NOMO-1 treated with dmso at 0.1 percent for 144 hours (cell line): ENCODE results near the gene RPL38.

Experiments
- DNase-seq: peaks from one replicate; lab custom pipeline; 2025; ENCODE audit not compliant: unreplicated experiment; lab: John Stamatoyannopoulos, UW

Gene RPL38

GRCh38 chr17:74210191-74211140 lies 7.0 kb downstream of the RPL38 start:
- peak; percentile 16 for DNase-seq

DNA sequence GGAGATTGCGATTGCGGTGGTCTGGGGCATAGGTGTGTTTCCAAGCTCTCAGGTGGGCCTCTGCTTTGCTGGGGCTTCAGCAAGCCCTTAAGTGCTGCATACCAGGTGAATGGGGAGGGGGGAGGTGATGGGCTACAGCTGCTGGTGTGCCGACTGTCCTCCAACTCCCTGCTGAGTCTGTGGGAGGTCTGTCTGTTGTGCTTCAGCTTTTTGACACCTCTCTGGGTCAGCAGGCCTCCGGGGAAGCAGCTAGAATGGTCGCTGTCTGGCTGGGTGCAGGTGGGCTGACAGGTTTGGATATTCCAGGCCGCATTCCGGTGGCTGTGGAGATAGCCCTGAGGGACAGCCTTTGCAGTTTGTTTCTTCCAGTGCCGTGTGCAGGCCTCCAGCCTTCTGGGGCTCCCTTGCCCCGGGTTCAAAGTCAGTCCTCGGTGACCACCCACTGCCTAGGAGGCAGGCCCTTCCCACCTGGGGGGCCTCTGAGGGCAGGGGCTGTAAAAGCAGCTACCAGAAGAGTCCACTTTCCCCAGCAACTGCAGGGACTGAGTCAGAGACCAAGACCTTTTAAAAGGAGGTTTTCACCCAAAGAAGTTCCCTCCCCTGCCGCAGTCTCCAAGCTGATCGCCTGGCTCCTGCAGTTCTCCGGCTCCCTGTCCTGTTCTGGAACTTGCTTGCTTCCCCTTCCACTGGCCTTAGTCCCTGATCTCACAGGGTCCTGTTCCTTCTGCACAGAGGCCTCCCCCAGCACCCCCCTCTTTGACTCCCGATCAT lies 7.8 kb downstream of the RPL38 start:
- no peak for DNase-seq

DNA sequence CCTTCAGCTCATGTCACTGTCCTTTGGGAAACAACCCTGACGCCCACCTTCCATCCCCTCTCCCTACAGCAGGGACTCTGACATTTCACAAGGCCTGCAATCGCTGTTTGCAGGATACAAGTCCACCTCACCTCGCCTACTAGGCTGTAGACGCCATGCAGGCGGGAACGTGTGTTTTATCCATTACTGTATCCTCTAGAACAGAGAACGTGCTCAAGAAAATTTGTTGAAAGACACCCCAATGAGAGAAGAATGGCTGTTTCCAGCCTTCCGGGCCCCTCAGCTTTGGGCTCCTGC lies 8.4 kb downstream of the RPL38 start:
- no peak for DNase-seq

DNA sequence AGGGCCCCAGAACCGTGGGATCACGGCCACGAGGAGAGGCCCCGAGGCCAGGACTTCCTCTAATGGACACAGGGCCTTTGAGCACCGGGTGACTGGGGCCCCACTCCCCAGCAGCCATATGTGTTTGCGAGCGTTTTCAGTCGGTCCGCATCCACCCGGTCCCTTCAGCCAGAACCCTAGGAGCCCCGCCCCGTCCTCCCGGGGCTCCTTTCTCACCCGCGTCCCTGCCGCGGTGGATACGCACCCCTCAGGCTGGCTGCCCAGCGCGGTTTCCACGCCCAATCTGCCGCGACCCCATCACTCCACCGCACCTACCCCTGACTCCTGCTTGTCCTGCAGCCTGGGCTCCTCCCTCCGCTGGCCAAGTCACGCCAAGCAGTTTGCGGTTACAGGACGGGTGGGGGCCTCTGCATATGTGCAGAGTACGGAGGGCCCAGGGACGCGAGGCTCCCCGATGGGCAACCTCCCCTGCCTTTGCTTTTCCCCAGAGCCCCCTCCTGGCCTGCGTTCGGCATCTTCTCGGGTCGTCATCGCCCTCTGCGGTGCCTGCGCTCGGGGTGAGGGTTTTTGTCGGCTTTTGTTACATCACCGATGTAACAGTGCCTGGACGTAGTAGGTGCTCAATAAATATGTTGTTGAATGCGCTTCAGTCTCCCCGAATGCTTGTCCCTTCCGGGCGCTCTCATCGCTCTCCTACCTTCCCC lies 8.9 kb downstream of the RPL38 start:
- DNase-seq: no peak

DNA sequence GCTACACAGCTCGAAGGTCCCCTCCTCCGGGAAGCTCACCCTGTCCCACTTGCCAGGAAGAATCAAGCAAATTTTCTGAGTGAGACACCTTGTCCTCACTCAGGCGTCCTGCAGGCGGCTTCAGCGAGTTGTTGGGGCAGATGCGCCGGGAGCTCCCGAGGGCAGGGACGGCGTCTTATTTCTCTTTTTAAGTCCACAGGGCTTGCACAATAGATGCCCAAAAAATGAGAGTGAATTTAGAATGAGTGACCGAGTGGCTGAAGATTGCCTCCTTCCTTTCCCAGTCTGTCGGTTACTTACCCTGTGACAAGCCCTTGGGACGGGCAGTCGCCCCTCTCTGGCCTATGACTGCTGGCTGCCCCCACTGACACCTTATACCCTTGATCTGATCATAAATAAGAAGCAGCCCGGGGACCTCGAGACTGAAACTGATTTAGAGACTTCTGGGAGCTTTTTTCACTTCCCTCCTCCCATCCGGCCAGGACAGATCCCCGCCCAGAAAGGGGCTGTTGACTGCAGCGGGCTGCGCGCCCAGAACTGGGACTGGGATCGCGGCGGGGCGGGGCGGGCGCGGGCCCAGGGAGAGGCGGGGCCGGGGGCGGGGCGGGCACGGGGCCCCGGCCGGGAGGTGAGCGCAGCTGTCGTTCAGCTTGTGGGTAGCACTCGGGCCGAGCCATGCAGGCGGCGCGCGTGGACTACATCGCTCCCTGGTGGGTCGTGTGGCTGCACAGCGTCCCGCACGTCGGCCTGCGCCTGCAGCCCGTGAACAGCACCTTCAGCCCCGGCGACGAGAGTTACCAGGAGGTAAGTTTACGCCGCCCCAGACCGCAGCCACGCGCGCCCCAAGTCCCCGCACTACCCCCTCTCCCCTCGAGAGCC lies 9.7 kb downstream of the RPL38 start, which contains the start of gene TTYH2:
TSS of gene TTYH2 (plus strand) at position 659 of the 879 bp plus-strand sequence. CDS start at position 676, 17 bp downstream.
- peak; percentile 93 for DNase-seq

DNA sequence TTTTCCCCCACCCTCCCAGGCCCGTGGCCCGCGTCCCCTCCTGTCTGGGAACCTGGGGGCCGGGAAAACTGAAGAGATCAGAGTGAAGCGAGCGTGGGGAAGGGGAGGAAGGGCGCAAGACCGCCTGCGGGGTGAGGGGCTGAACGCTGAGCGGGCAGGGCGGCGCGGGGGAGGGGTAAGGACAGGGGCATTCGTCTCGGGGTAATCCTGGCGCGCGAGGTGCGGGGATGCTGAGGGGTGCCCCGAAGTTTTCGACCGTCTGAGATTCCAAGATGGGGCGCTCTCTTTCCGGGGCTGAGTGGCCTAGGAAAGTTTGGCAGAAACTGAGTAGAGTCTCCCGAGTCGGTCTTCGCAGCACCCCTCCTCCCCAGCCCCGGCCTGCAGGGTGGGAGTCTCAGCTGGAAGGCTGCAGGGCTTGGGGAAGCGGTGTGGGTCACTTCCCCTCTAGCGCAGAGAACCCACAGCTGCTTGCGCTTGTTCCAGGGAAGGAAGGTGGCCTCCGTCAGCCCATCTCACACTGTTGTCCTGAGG lies 10.4 kb downstream of the RPL38 start:
- DNase-seq: peak; percentile 37

DNA sequence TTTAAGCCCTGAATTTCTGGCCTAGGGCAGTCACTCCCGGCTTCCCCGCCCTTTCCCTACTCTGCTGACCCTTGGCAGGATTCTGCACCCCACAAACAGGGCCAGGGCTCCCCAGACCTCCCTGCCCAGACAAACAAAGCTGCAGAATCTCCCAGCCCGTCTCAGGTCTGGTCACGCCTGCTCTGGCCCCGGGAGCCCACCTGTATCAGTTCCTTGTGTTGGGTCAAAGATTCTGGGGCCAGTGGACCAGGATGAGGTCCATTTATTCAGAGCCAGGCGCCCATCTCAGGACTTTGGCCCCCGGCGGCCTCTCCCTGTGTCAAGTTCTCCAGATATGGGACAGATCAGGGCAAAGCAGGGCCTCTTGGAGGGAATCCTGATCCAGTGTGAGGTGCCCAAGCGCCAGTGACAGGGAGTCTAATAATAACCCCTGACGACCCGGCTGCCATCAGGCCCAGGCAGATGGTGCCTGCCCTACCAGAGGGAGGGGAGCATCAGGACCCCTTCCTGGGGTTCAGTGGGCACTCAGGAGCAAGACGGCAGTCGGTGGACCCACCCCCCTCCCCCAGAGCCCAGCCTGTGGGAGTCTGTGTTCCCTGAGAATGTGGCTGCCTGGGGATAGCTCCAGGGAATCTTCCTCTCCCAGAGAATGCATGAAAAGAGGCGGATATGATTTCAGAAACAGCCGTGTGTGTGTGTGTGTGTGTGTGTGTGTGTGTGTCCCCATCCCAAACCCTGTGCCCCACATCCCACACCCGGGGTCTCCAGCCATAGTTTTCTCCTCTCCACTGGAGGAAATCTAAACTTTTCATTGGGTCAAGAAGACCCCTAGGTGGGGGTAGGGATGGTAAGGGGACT lies 11.2 kb downstream of the RPL38 start:
- DNase-seq: no peak

GRCh38 chr17:74215342-74215727 lies 11.9 kb downstream of the RPL38 start:
- DNase-seq: no peak

- no peak for DNase-seq
These were observed 13.0 kb downstream of the RPL38 start for GRCh38 chr17:74216505-74216904.

DNA sequence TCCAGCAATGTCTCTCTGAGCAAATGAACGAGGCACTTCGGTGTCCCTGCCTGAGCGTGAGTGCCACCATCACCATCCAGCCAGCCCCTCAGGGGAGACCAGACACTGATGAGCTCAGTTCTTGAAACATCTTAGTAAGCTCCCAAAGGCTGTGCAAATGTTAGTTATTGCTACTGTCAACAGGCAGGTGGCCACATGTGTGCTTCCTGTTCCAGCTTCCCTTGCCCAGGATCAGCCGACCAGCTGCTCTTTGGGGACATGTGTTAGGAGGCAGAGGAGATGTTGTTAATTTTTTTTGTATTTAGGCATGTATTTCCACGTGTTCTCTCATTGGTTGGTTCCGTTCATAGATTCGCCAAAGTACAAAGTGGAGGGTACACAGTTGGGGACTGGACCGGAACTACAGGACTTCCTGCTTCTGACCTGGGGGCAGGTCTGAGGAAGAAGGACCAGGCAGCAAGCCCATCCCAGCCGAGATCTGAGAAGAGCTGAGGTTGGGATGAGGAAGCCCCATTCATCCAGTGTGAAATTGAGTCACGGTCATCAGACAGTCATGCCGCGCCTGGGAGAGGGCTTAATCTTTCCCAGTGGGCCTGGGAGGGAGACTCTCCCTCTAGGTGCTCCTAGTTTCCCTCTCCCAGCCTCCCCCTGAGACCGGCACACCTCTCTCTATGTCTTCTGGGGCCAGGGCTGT lies 13.7 kb downstream of the RPL38 start:
- DNase-seq: no peak

DNA sequence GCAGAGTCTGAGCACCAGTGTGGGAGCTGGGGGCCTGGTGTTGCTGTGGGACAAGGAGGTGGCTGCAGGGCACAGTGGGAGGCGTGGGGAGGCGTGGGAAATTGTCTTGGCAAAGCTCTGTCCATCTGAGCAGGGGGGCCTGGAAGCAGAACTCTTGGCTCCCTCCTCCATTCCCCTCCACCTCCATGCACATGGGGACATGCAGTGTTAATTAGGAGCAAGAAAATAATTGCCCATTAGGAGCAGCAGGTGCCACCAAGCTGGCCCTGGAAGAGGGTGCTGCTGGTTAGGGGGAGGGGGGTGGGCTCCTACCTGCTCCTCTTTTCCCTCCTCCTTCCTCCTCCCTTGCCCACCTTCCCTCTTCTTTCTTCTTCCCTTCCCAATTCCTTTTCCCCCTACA lies 14.4 kb downstream of the RPL38 start:
- DNase-seq: no peak

DNA sequence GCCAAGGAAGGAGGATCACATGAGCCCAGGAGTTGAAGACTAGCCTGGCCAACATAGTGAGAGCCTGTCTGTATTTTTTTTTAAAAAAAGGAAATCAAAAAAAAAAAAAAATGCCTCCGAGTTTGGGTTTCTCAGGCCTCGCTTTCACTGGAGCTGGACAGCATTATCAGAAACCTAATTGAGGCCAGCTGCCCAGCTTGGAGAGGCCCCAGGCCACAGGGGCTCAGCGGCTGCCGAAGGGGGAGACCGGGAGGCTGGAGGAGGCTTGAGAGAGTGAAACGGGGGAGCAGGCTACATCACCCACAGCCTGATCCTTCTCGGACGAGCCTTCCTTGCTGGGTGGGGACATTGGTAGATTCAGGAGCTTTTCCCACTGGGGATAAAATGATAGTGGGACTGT lies 15.0 kb downstream of the RPL38 start:
- DNase-seq: no peak

DNA sequence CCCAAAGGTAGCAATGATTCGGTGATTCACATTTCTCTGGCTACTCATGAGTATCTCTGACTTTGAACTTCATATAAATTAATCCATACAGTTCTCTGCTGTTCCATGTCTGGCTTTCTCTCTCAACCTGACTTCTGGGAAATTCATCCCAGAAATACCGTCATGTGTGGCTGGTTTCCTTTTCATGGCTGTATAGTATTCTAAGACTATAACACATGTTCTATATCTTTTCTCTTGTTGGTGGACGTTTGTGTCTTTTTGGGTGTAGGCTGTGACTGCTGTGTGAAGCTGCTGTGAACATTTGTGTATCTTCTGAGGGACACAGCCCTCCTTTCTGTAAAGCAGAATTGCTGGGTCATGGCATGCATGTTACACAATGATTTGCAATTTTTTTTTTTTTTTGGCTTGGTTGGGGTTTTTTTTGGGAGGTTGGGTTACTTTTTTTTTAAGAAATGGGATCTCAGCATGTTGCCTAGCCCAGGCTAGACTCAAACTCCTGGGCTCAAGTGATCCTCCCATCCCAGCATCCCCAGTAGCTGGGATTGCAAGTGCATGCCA lies 16.2 kb downstream of the RPL38 start:
- DNase-seq: no peak

DNA sequence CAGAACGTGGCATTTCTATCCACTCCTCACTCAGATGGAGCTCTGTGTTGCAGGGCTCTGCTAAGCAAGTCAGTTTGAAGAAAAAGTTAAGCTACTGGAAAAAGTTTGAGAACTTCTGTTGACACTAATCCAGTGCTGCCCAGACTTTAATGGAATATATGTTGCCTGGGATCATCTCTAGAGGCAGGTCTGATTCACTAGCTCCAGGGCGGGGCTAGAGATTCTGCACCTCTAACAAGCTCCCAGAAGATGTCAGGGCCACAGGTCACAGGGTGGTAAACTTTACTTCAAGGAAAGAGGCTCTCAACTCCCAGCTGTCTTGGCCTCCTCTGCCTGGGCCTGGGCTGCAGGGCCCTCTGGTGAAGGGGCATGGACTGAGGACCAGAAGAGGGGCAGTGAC lies 16.7 kb downstream of the RPL38 start:
- no peak for DNase-seq

GRCh38 chr17:74220946-74221818 lies 17.7 kb downstream of the RPL38 start:
- DNase-seq: no peak

GRCh38 chr17:74222399-74222798 lies 18.9 kb downstream of the RPL38 start:
- no peak for DNase-seq

- DNase-seq: no peak
These were observed 20.4 kb downstream of the RPL38 start for GRCh38 chr17:74223901-74224300.
